Cortex of kidney (tissue), 1 donor: ENCODE results near the gene NXPH2.
"Not testable (repeated sequence)": the region's sequence is repeated elsewhere in the genome, so short reads cannot be mapped to it uniquely, and the experiment has no call there.

Experiments
- DNase-seq: peaks from one replicate; lab custom pipeline; 2025; lab: John Stamatoyannopoulos, UW

Gene NXPH2

DNA sequence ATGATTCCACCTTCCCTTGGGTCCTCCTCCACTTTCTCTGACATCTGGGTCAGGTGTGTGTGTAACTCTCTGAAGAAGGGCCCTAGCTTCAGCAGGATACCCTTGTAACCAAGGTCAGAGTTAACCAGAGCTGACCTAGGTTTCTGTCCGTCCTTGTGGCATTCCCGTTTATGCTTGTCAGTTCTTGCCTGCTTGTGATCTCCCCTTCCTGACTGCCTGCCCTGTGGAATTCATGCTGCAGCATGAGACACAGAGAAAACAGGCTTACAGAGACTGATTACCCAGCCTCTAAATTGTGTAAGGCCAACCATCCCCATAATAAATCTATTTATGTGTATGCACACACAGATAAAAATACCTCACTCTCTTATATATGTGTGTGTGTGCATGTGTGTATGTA, 22.8 kb downstream of the NXPH2 start:
- no peak for DNase-seq

DNA sequence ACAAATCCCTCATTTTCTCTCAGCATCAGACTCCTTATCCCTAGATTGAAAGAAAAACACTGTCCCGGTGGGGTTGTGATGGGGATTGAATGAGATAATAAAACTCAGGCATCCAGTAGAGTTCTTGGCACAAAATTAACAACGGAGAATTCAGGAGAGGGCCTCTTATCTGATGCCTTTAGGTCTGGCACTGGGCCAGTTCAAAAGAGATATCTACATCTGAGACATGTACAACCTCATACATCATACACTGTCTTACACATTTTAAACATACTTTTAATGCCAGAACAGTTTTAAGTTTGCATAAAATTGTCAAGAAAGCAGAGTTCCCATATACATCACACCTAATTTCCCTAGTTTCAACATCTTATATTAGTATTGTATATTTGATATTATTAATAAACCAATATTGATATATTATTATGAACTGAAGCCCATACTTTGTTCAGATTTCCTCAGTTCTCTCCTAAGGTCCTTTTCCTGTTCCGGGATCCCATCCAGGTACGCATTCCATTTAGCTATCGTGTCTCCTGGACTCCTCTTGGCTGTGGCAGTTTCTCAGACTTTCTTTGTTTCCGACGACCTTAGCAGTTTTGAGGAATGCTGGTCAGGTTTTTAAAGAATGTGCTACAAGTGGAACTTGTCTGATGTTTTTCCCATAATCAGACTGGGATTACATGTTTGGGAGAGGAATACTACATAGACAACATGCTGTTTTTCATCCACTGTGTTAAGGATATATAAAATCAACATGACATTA, 27.8 kb downstream of the NXPH2 start:
- no peak for DNase-seq

DNA sequence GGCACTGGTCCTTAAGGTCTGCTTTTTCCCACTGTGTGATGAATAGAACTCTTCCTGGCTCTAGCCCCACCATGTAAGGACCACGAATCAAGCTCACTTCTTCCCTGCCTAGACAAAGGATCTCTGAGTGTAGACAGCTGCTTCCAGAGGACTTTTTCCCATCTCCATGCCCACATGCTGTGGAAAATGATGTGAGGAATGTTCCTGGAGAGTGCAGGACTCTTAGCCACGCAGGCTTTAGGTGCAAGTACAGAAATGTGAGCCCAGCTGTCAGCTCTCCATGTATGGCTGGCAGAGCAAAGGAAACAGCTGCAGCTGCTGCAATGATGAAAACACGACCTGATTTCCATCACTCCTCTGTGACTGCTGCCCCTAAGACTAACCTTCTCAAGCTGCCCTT, 35.5 kb downstream of the NXPH2 start:
- DNase-seq: no peak

DNA sequence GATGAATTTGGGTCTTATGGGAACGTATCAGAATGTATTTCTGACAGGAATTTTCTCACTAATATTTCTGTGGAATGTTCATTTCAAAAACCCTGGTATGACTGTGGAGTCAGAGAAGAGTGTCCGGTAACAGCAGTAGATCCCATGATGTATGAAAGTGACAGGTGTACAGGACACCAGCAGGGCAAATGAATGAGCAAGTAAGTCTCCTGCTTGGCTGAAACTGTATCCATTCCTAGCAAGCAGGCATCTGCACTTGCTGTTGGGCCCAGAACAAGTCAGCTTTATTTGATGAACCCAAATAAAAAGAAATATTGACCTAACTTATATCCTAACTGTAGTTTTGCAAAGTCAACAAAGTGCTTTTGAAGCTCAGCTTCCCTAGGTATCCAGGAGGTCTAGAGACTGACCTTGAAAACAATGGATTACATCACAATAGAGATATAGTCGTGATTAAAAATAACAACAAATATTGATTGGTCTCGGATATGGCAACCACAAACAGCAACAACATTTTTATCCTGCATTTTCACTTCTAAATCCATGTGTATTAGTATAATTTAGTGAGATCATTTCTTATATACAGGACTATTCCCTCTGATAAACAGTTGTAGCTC, 37.6 kb downstream of the NXPH2 start:
- DNase-seq: no peak

DNA sequence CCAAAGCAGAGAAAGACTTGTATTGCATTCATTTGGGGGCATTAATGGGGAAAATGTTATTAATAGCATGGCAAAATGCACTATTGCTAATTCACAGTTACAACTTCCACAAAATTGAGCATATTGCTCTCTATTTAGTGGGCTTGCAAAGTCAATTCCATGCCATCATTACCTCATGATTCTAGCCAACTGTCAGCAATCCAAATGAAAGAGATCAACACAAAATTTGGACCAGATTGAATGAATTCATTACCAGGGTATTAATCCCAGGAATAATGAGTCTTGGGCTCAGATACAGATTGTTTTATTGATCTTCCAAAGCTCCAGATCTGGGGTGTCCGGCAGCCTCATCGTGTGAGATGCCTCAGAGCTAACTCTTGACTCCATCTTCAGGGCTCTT, 38.3 kb downstream of the NXPH2 start:
- DNase-seq: no peak

DNA sequence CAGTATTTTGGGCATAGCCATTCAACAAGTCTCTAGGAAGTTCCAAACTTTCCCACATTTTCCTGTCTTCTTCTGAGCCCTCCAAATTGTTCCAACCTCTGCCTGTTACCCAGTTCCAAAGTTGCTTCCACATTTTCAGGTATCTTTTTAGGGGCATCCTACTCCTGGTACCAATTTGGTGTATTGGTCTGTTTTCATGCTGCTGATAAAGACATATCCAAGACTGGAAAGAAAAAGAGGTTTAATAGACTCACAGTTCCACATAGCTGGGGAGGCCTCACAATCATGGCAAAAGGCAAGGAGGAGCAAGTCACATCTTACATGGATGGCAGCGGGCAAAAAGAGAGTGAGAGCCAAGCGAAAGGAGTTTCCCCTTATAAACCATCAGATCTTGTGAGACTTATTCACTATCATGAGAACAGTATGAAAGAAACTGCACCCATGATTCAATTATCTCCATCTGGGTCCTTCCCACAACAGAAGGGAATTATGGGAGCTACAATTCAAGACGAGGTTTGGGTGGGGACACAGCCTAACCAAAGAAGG, 43.1 kb downstream of the NXPH2 start:
- DNase-seq: not testable (repeated sequence)

DNA sequence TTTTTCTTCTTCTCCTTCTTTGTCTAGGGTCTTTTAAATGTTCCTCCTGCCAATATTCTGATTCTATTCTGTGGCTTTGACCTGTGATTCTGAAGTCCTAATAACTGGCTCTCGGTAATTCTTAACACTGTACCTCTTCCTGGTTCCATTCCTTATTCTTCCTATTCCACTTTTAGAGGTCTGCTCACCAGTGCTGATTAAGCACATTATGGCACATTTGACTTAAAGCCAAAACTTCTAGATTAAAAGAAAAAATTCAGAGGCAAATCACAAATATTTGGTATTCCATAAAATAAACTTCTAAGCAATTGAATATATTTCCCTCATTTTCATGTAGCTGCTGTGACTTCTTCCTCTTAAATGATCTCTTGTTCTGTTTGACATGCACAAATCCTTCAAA, 47.5 kb downstream of the NXPH2 start:
- DNase-seq: no peak

DNA sequence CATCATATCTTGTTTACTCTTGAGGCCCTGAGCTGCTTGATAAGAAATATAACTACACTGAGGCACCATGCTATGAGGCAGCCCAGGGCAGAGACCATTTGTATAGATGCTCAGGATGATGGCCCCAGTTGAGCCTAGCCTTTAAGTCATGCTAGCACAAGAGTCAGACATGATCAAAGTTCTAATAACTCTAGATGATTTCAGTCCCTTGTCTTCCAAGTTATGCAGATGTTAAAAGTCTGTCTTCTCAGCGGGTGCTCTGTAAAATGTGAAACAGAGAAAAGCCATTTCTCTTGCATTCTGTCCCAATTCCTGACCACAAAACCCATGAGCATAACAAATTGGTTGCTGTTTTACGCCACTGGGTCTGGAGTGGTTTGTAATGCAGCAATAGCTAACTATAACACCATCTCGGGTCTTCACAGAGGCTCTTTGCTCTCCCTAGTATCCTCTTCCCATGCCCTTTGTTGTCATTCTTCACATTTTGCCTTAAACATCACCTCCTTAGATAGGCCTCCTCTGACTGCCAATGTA, 49.6 kb downstream of the NXPH2 start:
- DNase-seq: no peak

DNA sequence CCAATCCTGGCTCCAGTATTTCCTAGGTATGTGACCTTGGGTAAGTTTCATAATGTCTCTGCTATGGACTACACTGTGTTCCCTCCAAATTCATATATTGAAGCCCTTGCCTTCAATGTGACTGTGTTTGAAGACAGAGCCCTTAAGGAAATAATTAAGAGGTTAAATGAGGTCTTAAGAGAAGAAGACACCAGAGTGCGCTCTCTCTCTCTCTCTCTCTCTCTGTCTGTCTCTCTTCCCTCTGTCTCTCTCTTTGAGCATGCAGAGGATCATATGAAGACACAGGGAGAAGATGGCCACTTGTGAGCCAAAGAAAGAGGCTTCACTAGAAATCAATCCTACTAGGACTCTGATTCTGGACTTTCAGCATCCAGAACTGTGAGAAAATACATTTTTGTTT, 52.2 kb downstream of the NXPH2 start:
- DNase-seq: no peak

DNA sequence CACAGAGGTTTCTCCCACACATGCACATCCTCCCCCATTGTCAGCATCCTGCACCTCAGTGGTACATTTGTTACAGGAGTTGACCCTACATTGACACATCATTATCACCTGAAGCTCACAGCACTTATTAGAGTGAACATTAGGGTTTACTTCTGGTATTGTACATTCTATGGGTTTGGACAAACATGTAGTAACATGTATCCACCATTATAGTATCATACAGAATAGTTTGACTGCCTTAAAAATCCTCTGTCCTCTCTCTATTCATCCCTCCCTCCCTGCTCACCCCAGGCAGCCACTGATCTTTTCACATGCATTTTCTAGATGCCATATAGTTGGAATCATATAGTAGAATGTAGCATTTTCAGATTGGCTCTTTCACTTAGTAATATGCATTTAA, 53.5 kb downstream of the NXPH2 start:
- no peak for DNase-seq

DNA sequence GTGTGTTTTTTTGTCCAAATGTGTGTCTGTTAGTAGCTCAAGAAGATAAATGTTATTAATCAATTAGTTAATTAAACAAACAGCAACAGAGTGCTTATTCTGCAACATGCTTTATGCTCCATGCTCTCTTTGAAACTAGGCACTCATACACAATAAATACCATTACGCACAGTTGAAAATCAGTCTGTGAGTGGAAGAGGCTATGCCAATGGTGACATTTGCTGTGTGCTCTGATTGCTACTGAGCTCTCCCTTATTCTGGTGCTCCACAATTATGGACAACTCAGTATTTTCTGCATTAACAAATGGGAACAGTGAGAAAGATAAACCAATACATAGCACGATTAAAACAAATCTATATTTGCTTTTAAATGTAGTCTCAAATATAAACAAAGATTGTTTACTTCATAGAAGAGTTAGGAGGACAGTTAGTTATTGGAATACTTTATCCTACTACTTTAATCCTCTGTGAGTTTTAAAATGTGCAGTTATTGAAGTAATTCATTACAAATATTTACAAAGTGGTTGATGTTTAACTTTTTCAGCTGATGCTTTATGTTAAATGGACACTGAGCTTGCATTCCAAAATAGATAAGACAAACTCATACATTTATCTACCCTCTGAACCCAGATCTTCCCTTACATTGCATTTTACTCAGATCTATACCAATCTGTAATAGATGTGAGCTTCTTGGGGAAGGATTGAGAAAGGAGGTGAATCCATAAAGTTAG, 55.3 kb downstream of the NXPH2 start:
- no peak for DNase-seq

DNA sequence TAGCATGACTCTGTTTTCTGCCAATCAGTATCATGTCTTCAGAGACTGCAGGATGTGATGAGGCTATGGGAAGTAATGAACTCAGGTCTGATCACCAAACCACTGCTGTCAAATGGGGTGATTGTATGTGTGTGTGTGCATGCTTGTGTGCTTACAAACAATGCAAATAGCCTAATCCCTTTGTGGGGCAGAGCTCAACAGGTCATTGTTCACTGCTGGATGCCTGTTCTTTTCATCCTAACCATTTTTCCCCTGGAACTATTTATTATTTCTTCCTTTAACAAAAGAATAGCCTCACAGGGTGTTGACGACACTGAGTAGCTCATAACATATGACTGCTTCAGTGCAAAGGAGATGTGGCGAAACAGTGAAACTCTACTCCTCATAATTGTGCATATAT, 55.9 kb downstream of the NXPH2 start:
- DNase-seq: no peak

DNA sequence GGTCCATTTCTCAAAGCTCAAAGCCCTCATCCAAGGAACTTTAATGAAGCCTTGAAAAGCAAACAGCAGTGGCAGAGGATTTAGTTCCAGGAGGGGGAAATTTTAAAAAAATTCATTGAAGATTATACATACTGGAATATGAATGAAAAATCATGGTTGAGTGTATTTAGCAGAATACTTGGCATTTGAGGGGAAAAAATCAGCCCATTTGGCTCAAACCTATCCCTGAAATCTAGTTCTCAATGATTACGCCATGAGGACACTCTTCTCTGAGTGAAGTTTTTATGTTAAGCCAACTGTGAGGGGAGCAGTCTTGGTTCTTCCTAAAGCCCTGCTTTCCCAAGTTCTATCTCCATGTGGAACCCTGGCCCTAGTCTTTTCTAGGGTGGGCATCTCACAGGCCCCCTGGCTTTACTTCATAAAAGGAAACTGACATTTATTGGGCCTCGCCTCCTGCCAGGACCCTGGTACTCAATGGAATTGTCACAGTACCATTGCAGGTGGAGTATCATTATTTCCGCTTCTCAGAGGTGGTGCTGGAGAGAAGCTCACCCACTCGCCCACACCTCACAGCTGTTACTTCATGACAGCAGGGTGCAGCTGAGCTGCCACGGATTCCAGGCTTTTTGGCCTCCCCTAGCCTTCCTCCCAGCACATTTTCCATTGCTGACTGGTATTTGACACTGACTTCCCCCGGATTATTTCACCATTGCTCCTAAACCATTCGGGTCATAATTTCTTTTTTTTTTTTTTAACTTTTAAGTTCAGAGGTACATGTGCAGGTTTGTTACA, 56.8 kb downstream of the NXPH2 start:
- no peak for DNase-seq

DNA sequence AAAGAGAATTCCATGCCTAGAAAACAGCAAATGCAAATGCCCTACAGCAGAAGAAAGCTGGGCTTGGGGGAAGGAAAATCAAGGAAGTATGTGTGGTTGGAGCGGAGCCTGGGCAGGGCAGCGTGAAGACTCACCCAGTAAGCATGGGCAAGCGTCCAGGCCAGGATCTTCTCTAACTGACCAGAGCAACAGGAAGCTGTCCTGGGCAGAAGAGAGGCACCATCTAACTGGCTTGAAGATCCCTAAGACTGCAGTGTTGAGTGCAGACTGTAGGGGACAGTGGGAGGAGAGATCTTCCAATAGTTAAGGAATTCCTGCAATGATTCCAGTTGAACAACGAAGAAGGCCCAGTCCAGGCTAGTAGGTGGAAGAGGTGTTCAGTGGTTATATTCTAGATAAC, 57.9 kb downstream of the NXPH2 start:
- DNase-seq: no peak

DNA sequence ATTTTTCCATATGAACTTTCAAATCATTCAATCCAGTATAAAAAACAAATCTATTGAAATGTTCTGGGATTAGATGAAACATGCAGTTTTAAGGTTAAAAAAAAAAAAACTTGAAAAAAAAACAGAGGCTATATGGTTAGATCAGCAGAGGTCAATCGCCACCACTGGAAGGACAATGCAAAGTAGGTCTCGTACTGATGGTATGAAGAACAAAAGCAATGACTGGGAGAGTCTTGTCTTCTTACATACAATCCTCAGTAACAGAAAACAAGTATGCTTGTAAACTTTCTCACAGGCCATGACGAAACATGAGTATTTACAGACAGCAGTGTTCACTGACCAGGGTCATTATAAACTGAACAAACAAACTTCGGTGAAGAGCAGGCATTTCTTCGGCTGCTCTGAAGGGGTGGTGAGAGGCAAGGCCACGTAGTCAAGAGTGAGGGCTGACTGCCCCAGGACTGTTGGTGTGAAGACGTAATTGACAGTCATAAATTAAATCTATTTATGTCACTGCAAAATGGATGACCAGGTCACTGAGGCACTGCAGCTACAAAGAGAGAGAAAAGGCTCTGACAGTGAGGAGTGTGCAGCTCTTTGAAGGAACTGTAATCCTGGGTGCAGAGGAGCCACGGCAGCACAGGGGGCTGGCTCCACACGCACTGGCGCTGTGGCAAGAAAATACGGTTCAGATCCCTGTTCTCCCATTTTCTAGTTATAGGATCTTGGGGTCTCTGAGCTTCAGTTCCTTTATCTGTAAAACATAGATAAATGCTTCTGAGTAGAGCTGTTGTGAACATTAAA, 60.0 kb downstream of the NXPH2 start:
- DNase-seq: no peak

DNA sequence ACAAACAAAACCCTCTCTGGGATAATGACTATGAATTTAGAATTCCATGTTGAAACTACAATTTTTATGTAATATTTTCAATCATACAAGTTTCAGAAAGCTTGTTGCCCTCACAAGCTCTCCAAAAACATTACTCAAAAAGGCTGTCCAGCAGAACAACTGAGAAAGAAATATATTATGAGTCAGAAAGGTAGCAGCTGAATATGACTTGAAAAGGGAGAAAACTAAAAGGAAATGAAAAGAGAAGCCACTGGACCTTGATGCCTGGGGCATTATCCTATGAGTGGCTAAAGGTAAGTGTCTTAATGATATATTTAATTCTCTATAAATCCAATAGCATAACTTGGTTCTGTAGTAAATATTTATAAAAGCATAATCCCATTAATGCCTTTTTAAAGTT, 61.8 kb downstream of the NXPH2 start:
- no peak for DNase-seq

DNA sequence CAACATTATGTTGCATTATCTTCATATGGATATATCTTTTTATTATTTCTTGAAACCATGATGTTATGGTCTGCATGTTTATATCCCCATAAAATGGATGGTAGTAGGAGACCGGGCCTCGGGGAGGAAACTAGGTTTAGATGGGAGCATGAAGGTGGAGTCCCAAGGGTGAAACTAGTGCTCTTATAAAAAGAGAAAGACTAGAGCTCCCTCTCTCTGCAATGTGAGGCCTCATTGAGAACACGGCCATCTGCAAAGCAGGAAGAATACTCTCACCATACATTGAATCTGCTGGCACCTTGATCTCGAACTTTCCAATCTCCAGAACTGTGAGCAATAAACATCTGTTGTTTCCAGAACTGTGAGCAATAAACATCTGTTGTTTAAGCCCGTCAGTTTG, 64.0 kb downstream of the NXPH2 start:
- DNase-seq: no peak

DNA sequence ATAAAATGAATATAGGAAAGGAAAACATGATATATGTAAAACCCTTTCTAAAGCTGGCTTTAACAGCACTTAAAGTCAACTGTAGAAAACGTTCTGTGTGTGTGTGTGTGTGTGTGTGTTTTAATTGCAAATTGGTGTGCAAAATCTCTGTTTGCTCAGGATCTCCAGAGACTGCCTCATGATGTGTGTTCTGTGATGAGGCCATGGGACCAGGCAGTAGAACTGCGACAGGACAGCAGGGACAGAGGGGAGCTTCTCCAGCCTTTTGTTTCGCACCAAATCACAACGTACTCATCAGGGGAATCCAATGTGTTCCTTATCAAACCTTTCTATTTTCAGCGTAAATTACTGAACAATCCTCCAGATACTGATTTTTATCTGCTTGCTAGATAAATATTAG, 66.7 kb downstream of the NXPH2 start:
- no peak for DNase-seq

DNA sequence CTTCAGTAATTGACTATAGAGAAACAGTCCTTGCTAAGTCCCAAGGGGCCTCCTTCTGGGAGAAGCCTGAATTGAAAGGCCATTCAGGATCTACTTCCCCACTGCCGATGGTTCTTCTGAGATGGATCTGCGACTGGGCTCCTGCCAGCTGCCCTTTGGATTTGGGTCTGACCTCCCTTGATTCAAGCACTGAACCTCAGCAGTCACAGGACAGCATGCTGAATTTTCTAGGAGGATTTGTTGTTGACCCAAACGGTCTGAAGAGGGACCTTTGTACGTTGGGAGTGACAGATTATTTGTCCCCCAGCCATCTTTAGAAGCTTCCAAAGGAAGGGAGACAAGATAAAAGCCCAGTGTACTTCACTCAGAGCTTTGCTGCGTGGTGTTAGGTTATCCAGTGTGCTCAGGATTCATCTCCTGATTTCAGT, 67.1 kb downstream of the NXPH2 start:
- no peak for DNase-seq

DNA sequence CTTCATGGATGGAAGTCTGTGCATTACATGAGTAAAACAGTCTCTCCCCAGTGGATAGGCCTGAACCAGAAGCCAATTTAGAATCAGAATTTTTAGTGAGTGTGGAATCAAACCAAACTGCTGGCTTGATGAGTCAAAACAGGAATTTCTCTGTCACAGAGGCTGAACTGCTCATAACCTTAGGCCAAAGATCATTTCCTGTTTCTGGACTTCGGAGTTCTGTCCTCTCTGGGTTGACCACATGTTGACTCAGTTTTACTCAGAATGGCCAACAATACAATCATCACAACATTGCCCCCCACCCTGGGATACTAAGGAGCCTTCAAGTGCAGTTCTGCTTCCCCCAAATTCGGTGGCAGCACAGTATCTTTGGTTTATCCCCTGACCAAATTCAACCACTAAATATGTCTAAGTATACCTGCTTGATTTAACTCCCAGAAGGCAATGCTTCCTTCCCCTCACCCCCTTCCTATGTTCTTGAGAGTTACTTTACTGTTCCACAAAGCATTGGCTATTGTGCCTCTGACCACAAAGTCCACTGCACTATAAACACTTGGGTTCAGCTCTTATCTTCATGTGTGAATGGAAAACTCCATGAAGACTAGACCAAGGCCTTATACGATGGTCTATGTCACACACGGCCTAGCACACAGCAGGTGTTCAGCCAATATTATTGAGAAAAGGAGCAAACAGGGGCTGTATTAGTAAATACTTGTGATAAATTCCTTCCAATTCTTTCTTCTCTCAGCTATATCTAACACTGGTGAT, 67.8 kb downstream of the NXPH2 start:
- no peak for DNase-seq
